Liver (tissue), 3 donors: Measurements from ENCODE around the gene RETREG1.

ENCODE experiments used
- SP1 ChIP-seq: IDR thresholded peaks from 2 replicates; pipeline ENCODE4 v1.6.1; 2018; ENCODE audit warnings: antibody characterized with exemption, mild to moderate bottlenecking
- TF ChIP-seq, protein P1 (sequence below): fragments of 150-350 bp; IDR thresholded peaks from 2 replicates; pipeline ENCODE4 v1.5.1; 2017; ENCODE audit warnings: improper control_type of control experiment, low read depth, low read length; ENCODE audit not compliant: missing input control
- TF ChIP-seq, protein P2 (sequence below): IDR thresholded peaks from 2 replicates; pipeline ENCODE4 v1.6.1; 2016; ENCODE audit warnings: antibody characterized with exemption
- donor health status: healthy.
- donor health status: healthy.

DNA sequence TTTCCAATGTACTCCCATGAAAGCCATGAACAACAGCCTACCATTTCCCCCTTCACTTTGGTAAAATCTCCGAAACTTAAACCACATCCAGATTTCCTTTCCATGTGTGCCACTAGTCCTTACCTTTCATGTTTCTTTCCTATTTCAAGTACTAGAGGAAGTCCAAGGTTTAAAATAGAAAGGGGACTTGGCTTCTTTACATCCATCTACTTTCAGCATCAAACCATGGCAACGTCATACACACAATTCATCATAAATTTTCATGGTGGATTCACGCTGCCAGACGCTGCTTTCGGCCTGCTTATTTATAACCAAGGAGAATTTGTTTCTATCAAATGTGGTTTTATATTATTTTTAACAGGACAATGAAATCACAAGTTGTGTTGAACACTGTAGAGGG lies 92.5 kb downstream of the RETREG1 start:
- TF ChIP-seq, protein P1, sequence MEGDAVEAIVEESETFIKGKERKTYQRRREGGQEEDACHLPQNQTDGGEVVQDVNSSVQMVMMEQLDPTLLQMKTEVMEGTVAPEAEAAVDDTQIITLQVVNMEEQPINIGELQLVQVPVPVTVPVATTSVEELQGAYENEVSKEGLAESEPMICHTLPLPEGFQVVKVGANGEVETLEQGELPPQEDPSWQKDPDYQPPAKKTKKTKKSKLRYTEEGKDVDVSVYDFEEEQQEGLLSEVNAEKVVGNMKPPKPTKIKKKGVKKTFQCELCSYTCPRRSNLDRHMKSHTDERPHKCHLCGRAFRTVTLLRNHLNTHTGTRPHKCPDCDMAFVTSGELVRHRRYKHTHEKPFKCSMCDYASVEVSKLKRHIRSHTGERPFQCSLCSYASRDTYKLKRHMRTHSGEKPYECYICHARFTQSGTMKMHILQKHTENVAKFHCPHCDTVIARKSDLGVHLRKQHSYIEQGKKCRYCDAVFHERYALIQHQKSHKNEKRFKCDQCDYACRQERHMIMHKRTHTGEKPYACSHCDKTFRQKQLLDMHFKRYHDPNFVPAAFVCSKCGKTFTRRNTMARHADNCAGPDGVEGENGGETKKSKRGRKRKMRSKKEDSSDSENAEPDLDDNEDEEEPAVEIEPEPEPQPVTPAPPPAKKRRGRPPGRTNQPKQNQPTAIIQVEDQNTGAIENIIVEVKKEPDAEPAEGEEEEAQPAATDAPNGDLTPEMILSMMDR = no peak
- TF ChIP-seq, protein P2, sequence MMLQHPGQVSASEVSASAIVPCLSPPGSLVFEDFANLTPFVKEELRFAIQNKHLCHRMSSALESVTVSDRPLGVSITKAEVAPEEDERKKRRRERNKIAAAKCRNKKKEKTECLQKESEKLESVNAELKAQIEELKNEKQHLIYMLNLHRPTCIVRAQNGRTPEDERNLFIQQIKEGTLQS = no peak
- TF ChIP-seq SP1 = no peak
